D721Med (cell line): ENCODE data around the gene TMEM190.

Experiments used
- DNase-seq: peaks from one replicate; pipeline ENCODE4 v3.0.0; 2011; ENCODE audit warnings: low spot score; ENCODE audit not compliant: insufficient read length
- FAIRE-seq: peaks from 2 replicates; lab custom pipeline; 2011; peaks lifted over from hg19 to GRCh38; lab: Jason Lieb, UNC
- TF ChIP-seq, protein P1 (sequence below): IDR thresholded peaks from 2 replicates; pipeline ENCODE4 v1.5.1; 2012; ENCODE audit warnings: mild to moderate bottlenecking, control low read depth; ENCODE audit not compliant: insufficient read depth; ENCODE audit errors: missing control alignments

TMEM190 gene

GRCh38 chr19:55377356-55378131 is 918 bp downstream of the TMEM190 start:
- TF ChIP-seq, protein P1, sequence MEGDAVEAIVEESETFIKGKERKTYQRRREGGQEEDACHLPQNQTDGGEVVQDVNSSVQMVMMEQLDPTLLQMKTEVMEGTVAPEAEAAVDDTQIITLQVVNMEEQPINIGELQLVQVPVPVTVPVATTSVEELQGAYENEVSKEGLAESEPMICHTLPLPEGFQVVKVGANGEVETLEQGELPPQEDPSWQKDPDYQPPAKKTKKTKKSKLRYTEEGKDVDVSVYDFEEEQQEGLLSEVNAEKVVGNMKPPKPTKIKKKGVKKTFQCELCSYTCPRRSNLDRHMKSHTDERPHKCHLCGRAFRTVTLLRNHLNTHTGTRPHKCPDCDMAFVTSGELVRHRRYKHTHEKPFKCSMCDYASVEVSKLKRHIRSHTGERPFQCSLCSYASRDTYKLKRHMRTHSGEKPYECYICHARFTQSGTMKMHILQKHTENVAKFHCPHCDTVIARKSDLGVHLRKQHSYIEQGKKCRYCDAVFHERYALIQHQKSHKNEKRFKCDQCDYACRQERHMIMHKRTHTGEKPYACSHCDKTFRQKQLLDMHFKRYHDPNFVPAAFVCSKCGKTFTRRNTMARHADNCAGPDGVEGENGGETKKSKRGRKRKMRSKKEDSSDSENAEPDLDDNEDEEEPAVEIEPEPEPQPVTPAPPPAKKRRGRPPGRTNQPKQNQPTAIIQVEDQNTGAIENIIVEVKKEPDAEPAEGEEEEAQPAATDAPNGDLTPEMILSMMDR: no peak
- FAIRE-seq: no peak
- no peak for DNase-seq

GRCh38 chr19:55379174-55379573 is 2.5 kb downstream of the TMEM190 start:
- TF ChIP-seq, protein P1: no peak
- DNase-seq (no peak), FAIRE-seq (no peak)

DNA sequence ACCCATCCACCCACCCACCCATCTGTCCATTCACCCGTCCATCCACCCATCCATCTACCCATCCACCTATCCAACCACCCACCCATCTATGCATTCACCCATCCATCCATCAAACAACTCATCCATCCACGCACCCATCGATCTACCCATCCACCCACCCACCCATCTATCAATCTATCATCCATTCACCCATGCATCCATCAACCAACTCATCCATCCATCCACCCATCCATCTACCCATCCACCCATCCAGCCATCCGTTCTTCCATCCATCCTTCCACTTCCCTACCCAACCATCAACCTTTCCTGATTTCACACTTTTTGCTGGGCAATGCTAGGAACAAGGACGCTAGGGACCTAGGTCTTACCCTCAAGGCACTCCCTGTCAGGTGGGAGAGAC is 5.4 kb downstream of the TMEM190 start:
- no peak for FAIRE-seq
- TF ChIP-seq, protein P1: no peak

DNA sequence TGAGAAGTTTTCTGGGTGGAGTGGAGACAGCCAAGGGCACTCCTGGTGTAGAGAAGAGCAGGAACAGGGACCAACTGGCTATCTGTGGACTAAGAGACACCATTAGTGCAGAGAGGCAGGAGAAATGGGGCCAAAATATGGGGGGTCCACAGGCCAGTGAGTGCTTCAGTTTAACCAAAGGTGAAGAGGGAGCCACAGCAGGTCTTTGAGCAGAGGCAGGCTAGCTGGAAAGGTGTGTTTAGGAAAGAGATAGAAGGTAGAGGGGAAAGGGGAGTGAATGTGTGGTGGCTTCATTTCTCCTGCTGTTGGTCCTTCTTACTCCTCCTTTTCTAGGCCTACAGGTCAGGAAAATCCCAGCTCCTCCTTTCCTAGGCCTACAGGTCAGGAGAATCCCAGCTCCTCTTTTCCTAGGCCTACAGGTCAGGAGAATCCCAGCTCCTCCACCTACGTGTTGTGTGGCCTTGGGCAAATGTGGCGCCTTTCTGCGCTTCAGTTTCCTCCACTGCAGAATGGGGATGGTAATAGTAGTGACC is 6.0 kb downstream of the TMEM190 start:
- TF ChIP-seq, protein P1: no peak
- FAIRE-seq: no peak
- DNase-seq: no peak

More for the DNA sequence above, 5.4 kb downstream of the TMEM190 start:
- no peak for DNase-seq

GRCh38 chr19:55383279-55384130 is 6.9 kb downstream of the TMEM190 start:
- FAIRE-seq (no peak), DNase-seq (no peak)
- TF ChIP-seq, protein P1: no peak

GRCh38 chr19:55384131-55384919 is 7.7 kb downstream of the TMEM190 start, which contains the start of gene TMEM238:
Gene TMEM238, minus strand, starts transcription at chr19:55384292. Its CDS starts 33 bp downstream, at chr19:55384259.
- DNase-seq (no peak), FAIRE-seq (no peak)
- TF ChIP-seq, protein P1: no peak
